ENCODE results near the gene PELI3.
"Not testable (repeated sequence)": the region's sequence is repeated elsewhere in the genome, so short reads cannot be mapped to it uniquely, and the experiment has no call there.

The PELI3 gene, protein sequence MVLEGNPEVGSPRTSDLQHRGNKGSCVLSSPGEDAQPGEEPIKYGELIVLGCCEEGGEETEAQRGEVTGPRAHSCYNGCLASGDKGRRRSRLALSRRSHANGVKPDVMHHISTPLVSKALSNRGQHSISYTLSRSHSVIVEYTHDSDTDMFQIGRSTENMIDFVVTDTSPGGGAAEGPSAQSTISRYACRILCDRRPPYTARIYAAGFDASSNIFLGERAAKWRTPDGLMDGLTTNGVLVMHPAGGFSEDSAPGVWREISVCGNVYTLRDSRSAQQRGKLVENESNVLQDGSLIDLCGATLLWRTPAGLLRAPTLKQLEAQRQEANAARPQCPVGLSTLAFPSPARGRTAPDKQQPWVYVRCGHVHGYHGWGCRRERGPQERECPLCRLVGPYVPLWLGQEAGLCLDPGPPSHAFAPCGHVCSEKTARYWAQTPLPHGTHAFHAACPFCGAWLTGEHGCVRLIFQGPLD

DNA sequence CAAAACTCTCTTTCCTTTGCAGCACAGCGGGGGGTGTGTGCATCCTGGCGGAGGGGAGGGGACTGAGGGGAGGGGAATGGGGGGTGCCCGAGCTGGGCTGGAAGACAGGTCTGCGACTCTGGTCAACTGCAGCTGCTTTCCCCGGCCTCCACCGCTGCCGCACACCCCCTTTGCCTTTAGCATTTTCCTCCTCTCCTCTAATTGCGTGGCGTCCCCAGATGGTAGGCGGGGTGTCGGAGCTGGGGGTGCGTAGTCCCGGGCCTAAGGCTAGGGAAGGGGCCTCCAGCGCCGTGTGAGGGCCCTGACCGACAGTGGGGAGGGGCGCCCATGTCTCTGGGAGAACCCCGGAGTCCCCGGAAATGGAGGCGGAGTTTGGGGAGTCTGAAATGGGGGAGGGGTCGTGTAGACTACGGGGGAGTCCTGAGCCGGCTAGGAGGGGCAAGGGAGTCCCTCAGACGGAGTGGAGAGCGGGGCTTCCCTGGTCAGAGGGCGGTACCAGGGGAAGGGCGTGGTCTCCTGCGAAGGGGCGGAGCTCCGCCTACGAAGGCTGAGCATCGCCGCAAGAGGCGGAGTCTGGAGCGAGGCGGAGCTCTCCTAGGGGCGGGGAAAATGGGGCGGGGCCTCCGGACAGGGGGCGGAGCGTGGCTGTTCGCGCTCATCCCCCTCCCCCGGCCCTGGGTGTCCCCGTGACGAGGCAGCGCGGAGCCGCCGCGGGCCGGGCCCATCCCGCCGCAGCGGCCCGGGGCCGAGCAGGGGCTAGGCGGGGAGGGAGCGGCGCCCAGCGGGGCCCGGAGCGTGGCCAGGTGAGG is at the start of gene PELI3:
TSS of gene PELI3 (plus strand) at position 681 of the 809 bp plus-strand sequence. CDS start 1,224 bp downstream, outside the sequence.
- peak; percentile 95 to 97 for DNase-seq

DNA sequence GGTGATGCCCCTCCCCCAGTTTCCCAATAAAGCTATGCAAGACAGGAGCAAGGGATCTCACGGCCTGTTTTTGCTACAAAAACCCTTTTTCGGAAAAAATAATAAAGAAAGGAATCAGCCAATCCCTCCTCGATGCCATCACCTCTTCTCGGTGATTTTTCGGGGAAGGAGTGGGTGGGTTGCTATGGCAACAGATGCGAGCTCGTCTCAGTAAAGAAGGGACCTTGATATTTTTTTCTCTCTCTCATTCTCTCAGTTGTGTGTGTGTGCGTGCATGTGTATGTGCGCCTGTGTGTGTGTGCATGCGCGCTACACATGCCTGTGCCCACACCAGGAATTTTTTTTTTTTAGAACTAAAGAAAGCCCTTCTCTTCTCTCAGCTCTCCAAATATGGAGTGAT is 49.7 kb upstream of the PELI3 start:
- DNase-seq: no peak

DNA sequence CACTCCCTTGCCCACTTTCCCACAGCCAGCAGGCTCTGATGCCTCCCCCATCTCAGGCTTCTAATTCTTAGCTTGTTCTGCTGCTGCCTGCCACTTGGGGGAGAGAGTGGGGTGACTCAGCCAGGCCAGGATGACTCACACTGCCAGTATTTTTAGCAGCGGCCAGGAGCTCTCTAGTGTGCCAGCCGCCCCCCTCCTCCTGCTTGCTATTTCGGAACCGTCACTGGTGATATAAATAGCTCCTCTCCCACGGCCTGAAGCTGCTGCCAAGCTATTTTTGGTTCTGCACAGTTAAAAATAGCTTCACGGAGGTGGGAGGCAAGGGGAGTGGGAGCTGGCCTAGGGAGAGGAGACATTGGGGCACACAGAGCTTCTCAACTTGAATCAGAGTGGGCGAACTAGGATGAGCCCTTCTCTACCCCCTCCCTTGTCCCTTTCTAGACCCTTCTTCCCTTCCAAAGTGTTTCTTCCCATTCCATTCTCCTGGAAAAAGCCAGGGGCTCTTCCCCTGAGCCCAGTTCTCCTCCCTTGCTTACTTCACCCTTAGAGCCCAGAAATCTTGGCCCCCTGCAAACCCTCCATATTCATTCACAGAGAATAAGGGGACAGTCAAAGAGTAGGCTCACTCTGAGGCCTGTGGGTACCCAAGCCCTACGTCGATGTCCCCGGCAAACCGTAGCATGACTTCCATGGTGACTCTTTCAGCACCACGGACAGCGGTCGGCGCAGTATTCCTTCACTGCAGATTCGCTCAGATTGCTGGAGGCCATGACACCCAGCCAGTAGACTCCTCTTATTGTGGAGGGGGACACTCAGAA is 48.3 kb upstream of the PELI3 start:
- DNase-seq: peak; percentile 34 to 45

DNA sequence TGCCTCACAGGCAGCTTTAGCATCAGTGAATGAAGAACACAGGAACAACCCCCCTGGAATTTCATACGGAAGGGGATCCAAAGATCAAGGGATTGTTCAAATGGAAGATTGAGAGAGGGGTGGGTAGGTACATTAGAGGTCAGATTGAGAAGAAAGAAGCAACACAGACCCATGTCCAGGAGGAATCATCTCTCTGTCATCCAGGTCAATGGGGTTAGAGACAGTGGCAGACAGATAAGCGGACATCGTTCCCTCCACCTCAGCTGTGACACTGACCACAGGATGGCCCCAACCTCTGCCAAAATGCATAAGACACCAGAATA is 47.8 kb upstream of the PELI3 start:
- DNase-seq: no peak

DNA sequence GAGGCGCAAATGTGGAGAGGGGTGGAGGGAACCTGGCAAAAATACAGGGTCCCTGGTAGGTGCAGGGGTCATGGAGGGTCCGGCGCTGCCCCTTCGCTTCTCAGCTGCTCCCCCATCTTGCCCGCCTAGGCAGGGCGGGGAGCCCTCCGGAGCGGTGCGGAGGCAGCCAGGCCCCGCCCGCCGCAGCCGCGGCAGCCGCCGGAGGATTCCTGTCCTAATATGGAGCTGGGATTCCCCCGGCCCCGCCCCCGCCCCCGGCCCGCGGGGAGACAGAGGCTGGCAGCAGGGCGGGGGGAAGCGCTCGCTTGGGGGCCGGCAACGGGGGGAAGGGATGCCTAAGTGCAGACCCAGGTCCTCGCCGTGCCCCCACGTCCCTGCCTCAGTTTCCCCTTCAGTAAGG is 46.9 kb upstream of the PELI3 start:
- no peak for DNase-seq

DNA sequence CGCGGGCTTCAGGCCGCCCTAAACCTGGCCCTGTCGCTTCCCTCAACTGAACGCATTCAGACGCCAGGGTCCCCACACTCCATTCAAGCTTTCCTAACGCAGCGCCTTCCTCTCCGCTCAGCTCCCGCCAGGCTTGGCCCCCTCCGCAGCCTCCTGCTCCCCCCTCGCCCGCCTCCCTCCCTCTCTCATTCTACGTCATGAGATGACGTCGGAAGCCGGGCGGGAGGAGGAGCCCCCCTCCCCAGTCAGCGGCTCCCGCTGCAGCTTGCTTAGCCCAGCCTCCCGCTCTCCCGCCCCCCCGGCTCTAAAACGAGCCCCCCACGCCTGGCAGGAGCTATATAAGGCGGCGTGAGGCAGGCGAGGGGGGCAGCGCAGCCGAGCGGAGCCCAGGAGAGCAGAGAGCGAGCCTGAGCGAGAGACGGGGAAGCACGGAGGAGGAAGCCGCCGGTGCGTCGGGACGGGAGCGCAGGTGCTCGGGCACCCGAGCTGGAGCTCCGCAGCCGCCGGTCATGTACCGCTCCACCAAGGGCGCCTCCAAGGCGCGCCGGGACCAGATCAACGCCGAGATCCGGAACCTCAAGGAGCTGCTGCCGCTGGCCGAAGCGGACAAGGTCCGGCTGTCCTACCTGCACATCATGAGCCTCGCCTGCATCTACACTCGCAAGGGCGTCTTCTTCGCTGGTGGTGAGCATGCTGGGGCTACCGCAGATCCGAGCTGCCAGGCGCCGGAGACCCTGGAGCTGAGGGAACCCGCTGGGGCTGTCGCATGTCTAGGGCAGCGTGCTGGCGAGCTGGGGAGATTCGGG is 45.8 kb upstream of the PELI3 start, which contains the start of gene NPAS4:
TSS of gene NPAS4 (plus strand) at position 365 of the 806 bp plus-strand sequence. CDS start at position 510, 145 bp downstream.
- DNase-seq: no peak

DNA sequence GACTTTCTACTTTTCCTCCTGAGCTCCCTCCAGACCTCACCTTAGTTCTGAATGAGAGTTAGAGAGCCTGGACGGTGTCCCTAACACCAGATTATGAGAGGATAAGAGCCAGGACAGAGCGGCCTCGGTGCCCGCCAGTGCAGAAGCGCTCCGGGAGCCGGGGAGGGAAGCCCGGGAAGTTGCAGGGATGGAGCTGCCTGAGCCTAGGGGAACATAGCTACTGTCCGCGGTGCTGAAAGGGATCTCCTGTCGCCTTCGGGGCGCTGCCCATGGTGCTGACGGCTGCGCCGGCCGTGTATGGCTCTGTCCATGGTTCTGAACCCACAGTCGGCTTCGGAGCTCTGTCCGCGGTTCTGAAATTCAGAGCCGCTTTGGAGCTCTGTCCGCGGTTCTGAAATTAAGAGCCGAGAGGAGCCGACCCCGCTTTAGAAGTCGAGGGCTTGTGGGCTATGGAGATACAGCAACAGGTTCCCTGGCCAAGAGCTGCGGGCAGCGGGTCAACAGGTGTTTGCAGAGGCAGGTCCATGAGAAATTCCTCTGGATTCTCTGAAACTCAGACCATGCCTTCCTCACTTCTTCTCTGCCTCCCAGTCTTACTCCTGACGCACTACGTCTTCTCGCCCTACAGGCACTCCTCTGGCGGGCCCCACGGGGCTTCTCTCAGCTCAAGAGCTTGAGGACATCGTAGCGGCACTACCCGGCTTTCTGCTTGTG is 45.1 kb upstream of the PELI3 start:
- peak; percentile 80 to 88 for DNase-seq

DNA sequence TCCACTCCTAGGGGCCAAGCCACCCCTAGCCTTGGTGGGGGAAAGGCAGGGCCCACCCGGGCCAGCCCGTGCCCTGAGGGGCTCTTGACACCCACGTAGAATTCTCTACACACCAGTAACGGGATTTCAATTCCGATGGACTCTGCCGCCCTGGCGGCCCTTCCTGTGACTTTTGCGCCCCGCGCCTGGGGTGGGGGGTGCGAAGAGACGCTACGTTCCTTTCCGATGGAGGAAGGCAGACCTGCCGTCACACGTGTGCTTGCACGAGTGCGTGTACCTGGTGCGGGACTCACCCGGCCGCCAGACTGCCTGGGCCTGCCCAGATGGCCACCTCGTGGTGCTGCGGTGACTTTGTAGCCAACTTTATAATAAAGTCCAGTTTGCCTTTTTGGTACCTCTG is 40.4 kb upstream of the PELI3 start:
- no peak for DNase-seq

DNA sequence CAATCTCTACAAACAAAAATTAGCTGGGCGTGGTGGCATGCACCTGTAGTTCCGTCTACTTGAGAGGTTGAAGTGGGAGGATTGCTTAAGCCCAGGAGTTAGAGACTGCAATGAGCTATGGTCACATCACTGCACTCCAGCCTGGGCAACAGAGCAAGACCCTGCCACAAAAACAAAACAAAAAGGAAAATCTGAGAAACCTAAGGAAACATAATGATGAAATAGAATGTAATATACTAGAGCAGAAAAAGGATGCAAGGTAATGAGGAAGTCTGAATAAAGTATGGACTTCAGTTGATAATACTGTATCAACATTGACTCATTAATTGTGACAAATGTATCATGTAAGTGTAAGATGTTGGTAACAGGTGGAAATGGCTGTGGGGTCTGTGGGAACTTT is 37.8 kb upstream of the PELI3 start:
- DNase-seq: no peak

DNA sequence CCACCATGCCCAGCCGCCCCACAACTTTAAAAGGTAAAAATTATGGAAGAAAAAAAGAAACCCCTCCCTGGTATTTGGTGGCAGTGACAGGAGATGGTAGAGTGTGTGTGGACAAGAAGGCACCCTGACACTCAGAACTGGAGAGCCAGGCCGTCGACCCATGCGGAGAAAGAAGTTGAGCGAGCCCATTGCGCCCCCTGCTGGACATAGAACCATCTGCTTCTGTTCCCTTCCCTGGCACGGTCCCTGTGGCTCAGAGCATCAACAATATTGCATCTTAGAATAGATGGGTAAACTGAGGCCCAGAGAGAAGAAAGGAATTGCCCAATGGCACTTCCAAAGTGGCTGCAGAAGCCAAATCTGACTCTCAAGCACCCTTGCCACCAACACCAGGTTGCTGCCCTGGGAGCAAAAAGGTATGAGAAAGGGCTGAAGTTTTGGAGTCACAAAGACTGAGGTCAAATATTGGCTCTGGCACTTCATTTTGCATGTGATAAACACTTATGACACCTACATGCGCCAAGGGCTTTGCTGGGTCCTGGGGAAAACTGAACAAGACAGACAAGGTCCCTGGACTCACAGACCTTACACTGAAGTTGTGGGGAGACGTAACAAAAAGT is 36.6 kb upstream of the PELI3 start:
- peak; percentile 65 to 70 for DNase-seq

DNA sequence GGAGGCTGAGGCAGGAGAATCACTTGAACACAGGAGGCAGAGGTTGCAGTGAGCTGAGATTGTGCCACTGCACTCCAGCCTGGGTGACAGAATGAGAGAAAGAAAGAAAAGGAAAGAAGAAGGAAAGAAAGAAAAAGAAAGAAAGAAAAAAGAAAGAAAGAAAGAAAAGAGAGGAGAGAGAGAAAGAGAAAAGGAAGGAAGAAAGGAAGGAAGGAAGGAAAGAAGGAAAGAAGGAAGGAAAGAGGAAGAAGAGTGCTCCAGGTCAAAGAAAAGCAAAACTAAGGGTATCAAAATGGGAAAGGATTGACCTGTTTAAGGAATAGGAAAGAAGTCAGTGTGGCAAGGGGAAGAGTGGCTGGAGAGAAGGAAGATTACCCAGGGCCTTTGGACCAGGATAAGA is 35.4 kb upstream of the PELI3 start:
- not testable (repeated sequence) for DNase-seq

DNA sequence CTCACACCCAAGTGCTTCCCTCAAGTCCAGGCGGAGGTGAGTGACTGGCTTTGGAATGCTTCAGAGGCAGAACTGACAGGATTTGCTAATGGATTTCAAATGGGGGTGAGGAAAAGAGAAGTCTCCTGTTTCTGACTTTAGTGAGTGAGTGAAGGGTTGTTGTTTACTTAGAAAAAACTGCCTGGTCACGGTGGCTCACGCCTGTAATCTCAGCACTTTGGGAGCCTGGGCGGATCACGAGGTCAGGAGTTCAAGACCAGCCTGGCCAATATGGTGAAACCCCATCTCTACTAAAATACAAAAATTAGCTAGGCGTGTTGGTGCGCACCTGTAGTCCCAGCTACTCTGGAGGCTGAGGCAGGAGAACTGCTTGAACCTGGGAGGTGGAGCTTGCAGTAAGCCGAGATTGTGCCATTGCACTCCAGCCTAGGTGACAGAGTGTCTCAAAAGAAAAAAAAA is 34.8 kb upstream of the PELI3 start:
- not testable (repeated sequence) for DNase-seq

DNA sequence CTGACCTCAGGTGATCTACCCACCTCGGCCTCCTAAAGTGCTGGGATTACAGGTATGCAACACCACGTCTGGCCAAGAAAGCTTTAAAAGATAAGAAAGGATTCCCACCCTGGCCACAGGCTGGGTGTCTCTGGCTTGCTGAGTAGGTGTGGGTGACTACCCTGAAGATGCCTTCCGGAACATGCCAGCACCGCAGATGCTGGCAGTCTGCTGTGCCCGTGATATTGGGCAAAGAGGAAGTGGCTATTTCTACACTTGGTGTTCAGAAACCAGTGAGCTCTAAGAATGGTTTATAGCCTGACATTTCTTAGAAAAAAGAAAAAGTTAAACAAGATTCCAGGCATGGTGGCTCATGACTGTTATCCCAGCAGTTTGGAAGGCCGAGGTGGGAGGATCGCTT is 34.1 kb upstream of the PELI3 start:
- DNase-seq: no peak

DNA sequence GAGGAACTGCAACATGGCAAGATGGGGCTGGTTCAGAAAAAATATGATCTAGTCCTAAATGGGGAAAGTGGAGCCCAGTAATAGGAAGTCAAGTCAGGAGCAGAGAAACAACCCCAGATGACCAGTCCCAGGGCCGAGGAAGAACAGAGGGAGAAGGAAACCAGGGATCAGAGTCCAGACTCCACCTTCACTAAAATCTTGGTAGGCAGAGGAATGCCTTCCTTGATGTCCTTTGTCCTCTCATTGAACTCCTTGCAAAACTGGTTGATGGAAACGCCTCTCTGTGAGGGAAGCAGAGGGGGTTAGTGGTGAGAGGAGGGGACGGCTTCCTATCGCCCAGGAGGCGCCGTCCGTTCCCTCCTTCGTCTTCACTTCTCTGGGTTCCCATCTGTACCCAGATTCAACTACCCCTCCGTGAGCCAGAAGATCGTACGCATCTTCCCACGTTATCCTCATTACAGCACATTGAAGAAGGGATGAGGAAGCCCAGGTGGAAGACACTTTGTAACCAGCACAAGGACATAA is 28.7 kb upstream of the PELI3 start:
- no peak for DNase-seq

DNA sequence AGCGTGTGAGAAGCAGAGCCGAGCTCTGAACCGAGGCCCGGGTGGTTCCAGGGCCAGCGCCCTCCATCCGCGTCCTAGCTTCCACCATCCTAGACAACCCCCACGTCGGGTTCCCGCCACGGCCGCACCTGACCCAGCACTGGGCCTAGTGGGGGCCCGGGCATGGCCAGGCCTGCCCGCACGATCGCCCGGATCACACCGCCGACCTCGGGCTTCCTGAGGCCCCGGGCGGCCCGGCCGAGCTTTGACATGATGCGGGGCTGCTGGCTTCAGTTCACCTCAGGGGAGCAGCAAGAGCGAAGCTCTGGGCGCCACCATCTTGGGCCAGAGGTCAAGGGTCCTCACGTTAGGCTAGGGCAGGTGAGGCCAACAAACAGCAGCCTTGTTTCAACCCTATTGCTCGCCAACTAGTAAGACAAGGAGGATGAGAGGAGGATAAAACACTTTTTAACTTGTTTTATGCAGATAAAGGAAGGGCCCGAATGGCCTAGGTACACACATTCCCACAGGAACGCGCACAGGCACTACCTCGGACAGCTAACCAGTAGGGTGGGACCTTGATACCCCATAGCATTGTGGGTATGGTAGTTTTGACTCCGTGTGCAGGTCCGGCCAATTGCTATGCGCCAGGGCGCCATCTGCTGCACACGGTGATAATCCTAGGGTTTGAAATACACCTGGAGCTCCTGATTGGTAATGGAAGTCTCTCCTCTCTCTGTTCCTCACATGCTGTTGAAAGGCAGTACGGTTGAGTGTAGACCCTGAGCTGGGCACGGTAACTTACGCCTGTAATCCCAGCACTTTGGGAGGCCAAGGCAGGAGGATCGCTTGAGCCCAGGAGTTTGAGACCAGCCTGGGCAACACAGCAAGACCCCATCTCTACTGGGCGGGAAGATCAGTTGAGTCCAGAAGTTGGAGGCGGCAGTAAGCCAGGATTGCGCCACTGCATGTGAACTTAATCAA is 27.9 kb upstream of the PELI3 start, which contains the start of gene MRPL11:
TSS of gene MRPL11 (minus strand) at position 345 of the 963 bp plus-strand sequence. CDS start at position 251, 94 bp downstream.
- peak; percentile 88 to 91 for DNase-seq

DNA sequence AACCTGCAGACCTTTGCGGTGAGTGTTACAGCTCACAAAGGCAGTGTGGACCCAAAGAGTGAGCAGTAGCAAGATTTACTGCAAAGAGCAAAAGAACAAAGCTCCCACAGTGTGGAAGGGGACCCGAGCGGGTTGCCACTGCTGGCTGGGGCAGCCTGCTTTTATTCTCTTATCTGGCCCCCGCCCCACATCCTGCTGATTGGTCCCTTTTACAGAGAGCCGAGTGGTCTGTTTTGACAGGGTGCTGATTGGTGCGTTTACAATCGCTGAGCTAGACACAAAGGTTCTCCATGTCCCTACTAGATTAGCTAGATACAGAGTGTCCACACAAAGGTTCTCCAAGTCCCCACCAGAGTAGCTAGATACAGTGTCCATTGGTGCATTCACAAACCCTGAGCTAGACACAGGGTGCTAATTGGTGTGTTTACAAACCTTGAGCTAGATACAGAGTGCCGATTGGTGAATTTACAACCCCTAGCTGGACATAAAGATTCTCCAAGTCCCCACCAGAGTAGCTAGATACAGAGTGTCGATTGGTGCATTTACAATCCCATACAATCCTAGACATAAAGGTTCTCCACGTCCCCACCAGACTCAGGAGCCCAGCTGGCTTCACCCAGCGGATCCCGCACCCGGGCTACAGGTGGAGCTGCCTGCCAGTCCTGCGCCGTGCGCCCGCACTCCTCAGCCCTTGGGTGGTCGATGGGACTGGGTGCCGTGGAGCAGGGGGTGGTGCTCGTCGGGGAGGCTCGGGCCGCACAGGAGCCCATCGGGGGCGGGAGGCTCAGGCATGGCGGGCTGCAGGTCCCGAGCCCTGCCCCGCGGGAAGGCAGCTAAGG is 26.4 kb upstream of the PELI3 start:
- not testable (repeated sequence) for DNase-seq

DNA sequence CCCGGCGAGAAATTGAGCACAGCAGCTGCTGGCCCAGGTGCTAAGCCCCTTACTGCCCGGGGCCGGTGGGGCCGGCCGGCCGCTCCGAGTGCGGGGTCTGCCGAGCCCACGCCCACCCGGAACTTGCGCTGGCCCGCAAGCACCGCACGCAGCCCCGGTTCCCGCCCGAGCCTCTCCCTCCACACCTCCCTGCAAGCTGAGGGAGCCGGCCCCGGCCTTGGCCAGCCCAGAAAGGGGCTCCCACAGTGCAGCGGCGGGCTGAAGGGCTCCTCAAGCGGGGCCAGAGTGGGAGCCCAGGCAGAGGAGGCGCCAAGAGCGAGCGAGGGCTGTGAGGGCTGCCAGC is 25.8 kb upstream of the PELI3 start:
- not testable (repeated sequence) for DNase-seq

DNA sequence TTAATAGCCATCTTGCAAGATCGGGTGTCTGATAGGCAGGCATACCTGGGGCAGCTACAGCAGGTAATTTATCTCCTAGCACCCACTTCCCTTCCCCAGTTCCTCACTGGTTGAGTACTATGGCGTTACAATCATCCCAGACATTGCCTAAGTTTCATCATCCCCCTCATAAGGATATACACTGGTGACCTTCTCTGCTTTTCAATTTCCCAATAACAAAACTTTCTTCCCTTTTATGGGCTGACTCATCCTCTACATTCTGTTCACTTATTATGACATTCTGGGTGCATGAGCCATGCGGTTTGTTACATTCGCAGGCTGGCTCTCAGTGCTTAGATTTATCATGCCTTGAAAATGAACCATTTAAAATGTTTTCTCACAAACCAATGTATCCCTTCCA is 23.1 kb upstream of the PELI3 start:
- peak in 1 of 2 donors; percentile 19 for DNase-seq
